Trophoblast cell (in vitro differentiated cells and primary cell): Measurements from ENCODE around the gene HCN1.

ENCODE experiments used
- DNase-seq, 2 donors: peaks; one replicate each; pipeline ENCODE4 v3.0.0-alpha.2; 2016
- H2AFZ ChIP-seq: 2 replicates; pipeline ENCODE4 v1.6.1; 2013; ENCODE audit warnings: low read length, moderate library complexity, mild to moderate bottlenecking; ENCODE audit not compliant: insufficient read depth, poor library complexity
- H2AK5ac ChIP-seq: 2 replicates; pipeline ENCODE4 v1.6.1; 2013; ENCODE audit warnings: mild to moderate bottlenecking, low read length
- H2BK120ac ChIP-seq: 2 replicates; pipeline ENCODE4 v1.6.1; 2013; ENCODE audit warnings: low read length, mild to moderate bottlenecking, moderate library complexity; ENCODE audit not compliant: insufficient read depth, poor library complexity
- H2BK12ac ChIP-seq: 2 replicates; pipeline ENCODE4 v1.6.1; 2013; ENCODE audit warnings: mild to moderate bottlenecking, low read length, moderate library complexity
- H2BK5ac ChIP-seq: 2 replicates; pipeline ENCODE4 v1.6.1; 2013; ENCODE audit warnings: low read length, low read depth, moderate library complexity, mild to moderate bottlenecking; ENCODE audit not compliant: poor library complexity
- H3K14ac ChIP-seq: 2 replicates; pipeline ENCODE4 v1.6.1; 2013; ENCODE audit warnings: mild to moderate bottlenecking, low read length
- H3K18ac ChIP-seq: 2 replicates; pipeline ENCODE4 v1.6.1; 2013; ENCODE audit warnings: mild to moderate bottlenecking, low read length
- H3K23ac ChIP-seq: 2 replicates; pipeline ENCODE4 v1.6.1; 2013; ENCODE audit warnings: low read length
- H3K27ac ChIP-seq: 2 replicates; pipeline ENCODE4 v1.5.1; 2013; ENCODE audit warnings: low read depth, mild to moderate bottlenecking, inconsistent platforms, low read length, moderate library complexity
- H3K27me3 ChIP-seq: 2 replicates; pipeline ENCODE4 v1.6.1; 2013; ENCODE audit warnings: inconsistent platforms, mild to moderate bottlenecking, low read length, moderate library complexity; ENCODE audit not compliant: insufficient read depth
- H3K36me3 ChIP-seq, 2 experiments: 1 replicate in 1 of 2; 2 replicates in 1 of 2; pipeline ENCODE4 v1.6.1; 2013; ENCODE audit warnings: low read length in 2 of 2, mild to moderate bottlenecking in 2 of 2, moderate library complexity in 1 of 2; ENCODE audit not compliant: insufficient read depth in 2 of 2, control insufficient read depth in 1 of 2
- H3K4ac ChIP-seq: 2 replicates; pipeline ENCODE4 v1.6.1; 2013; ENCODE audit warnings: low read depth, mild to moderate bottlenecking, low read length, moderate library complexity
- H3K4me1 ChIP-seq, 2 experiments: 1 replicate in 1 of 2; 2 replicates in 1 of 2; pipeline ENCODE4 v1.6.1; 2013; ENCODE audit warnings: low read length in 2 of 2, mild to moderate bottlenecking in 2 of 2, moderate library complexity in 1 of 2; ENCODE audit not compliant: insufficient read depth in 2 of 2, control insufficient read depth in 1 of 2
- H3K4me2 ChIP-seq: 2 replicates; pipeline ENCODE4 v1.6.1; 2013; ENCODE audit warnings: inconsistent platforms, mild to moderate bottlenecking, low read length, moderate library complexity
- H3K4me3 ChIP-seq: 2 replicates; pipeline ENCODE4 v1.5.1; 2013; ENCODE audit warnings: mild to moderate bottlenecking, low read depth, low read length, inconsistent platforms
- H3K79me1 ChIP-seq: one replicate; pipeline ENCODE4 v1.6.1; 2013; ENCODE audit warnings: low read length
- H3K79me2 ChIP-seq: 2 replicates; pipeline ENCODE4 v1.6.1; 2013; ENCODE audit warnings: low read length, mild to moderate bottlenecking; ENCODE audit not compliant: control insufficient read depth, insufficient read depth, poor library complexity
- H3K9ac ChIP-seq: 2 replicates; pipeline ENCODE4 v1.6.1; 2013; ENCODE audit warnings: mild to moderate bottlenecking, low read length
- H3K9me3 ChIP-seq: 2 replicates; pipeline ENCODE4 v1.6.1; 2013; ENCODE audit warnings: low read depth, mild to moderate bottlenecking, control low read depth, inconsistent platforms, low read length; ENCODE audit not compliant: insufficient read depth
- H4K12ac ChIP-seq: 2 replicates; pipeline ENCODE4 v1.6.1; 2013; ENCODE audit warnings: low read depth, mild to moderate bottlenecking, low read length, moderate library complexity
- H4K8ac ChIP-seq: 2 replicates; pipeline ENCODE4 v1.6.1; 2013; ENCODE audit warnings: low read depth, mild to moderate bottlenecking, low read length, moderate library complexity
- H4K91ac ChIP-seq: one replicate; pipeline ENCODE4 v1.6.1; 2013; ENCODE audit warnings: low read depth, mild to moderate bottlenecking, low read length, moderate library complexity
- WGBS: extraction: QIAGEN DNeasy Blood & Tissue Kit; methylation state at CpG from one replicate; pipeline ENCODE4 v1.1.7; 2013; ENCODE audit warnings: missing lambda C conversion rate; ENCODE audit not compliant: insufficient read length, insufficient coverage; ENCODE audit errors: extremely low coverage; 5-methylcytosine and 5-hydroxymethylcytosine counted together

Gene HCN1

GRCh38 chr5:45532826-45533624 is 163.2 kb downstream of the HCN1 start:
- Histone ChIP-seq H2BK5ac (no peak overlapping the region), H3K4me2 (no peak overlapping the region), H4K12ac (no peak overlapping the region), H3K9ac (no peak overlapping the region), H2AK5ac (no peak overlapping the region), H3K4me1 (no peaks in the 10 kb centered on the region), H4K91ac (no peak overlapping the region), H3K4me3 (no peak overlapping the region), H3K4ac (no peak overlapping the region), H3K27ac (no peak overlapping the region), H3K23ac (no peak overlapping the region), H3K27me3 (no peaks in the 10 kb centered on the region), H2AFZ (no peak overlapping the region), H4K8ac (no peak overlapping the region), H2BK120ac (no peak overlapping the region), H3K9me3 (no peaks in the 10 kb centered on the region), H3K14ac (no peak overlapping the region), H2BK12ac (no peak overlapping the region), H3K36me3 (no peaks in the 10 kb centered on the region), H3K79me1 (no peaks in the 10 kb centered on the region), H3K18ac (no peak overlapping the region), H3K79me2 (no peaks in the 10 kb centered on the region)
- no peak for DNase-seq
- WGBS = no CpG with 5 or more reads among the region's 4 CpGs

- Histone ChIP-seq H2AFZ (no peak overlapping the region), H3K27ac (no peak overlapping the region), H3K4ac (no peak overlapping the region), H4K8ac (no peak overlapping the region), H4K91ac (no peak overlapping the region), H3K4me1 (no peaks in the 10 kb centered on the region), H3K4me3 (no peak overlapping the region), H3K14ac (no peak overlapping the region), H3K18ac (no peak overlapping the region), H2BK5ac (no peak overlapping the region), H3K79me1 (no peaks in the 10 kb centered on the region), H3K27me3 (no peaks in the 10 kb centered on the region), H4K12ac (no peak overlapping the region), H3K9ac (no peak overlapping the region), H3K36me3 (no peaks in the 10 kb centered on the region), H2BK120ac (no peak overlapping the region), H3K9me3 (no peaks in the 10 kb centered on the region), H3K23ac (no peak overlapping the region), H3K4me2 (no peak overlapping the region), H2BK12ac (no peak overlapping the region), H2AK5ac (no peak overlapping the region), H3K79me2 (no peaks in the 10 kb centered on the region)
- no CpG with 5 or more reads among the region's 2 CpGs for WGBS
- DNase-seq = no peak
Measured at GRCh38 chr5:45521067-45521466, 175.1 kb downstream of the HCN1 start.

- Histone ChIP-seq H3K4me1 (no peaks in the 10 kb centered on the region), H2BK120ac (no peak overlapping the region), H3K36me3 (no peaks in the 10 kb centered on the region), H3K4me2 (no peak overlapping the region), H3K79me1 (no peaks in the 10 kb centered on the region), H2AFZ (no peak overlapping the region), H3K4ac (no peak overlapping the region), H2AK5ac (no peak overlapping the region), H3K4me3 (no peak overlapping the region), H3K14ac (no peak overlapping the region), H2BK5ac (no peak overlapping the region), H3K18ac (no peak overlapping the region), H3K27ac (no peak overlapping the region), H3K23ac (no peak overlapping the region), H4K8ac (no peak overlapping the region), H3K27me3 (no peaks in the 10 kb centered on the region), H4K91ac (no peak overlapping the region), H3K79me2 (no peaks in the 10 kb centered on the region), H4K12ac (no peak overlapping the region), H2BK12ac (no peak overlapping the region), H3K9me3 (no peaks in the 10 kb centered on the region), H3K9ac (no peak overlapping the region)
- no peak for DNase-seq
- WGBS = no CpG with 5 or more reads among the region's 1 CpG
Measured at GRCh38 chr5:45512521-45512920, 183.7 kb downstream of the HCN1 start.

GRCh38 chr5:45509371-45509770 is 186.8 kb downstream of the HCN1 start:
- no peak overlapping the region for H3K27ac ChIP-seq
- no peak overlapping the region for H2AFZ ChIP-seq
- no peak overlapping the region for H3K23ac ChIP-seq
- H3K27me3 ChIP-seq = no peaks in the 10 kb centered on the region
- H2BK5ac ChIP-seq = no peak overlapping the region
- no peaks in the 10 kb centered on the region for H3K79me2 ChIP-seq
- no peak overlapping the region for H4K12ac ChIP-seq
- H3K4me2 ChIP-seq = no peak overlapping the region
- H3K4me1 ChIP-seq = no peaks in the 10 kb centered on the region
- H4K91ac ChIP-seq = no peak overlapping the region
- no peak overlapping the region for H3K4me3 ChIP-seq
- no peak overlapping the region for H3K9ac ChIP-seq
- no peak overlapping the region for H2BK12ac ChIP-seq
- WGBS = no CpG with 5 or more reads among the region's 2 CpGs
- no peaks in the 10 kb centered on the region for H3K36me3 ChIP-seq
- no peak overlapping the region for H2BK120ac ChIP-seq
- H4K8ac ChIP-seq = no peak overlapping the region
- no peak overlapping the region for H3K4ac ChIP-seq
- H3K14ac ChIP-seq = no peak overlapping the region
- no peaks in the 10 kb centered on the region for H3K9me3 ChIP-seq
- no peak overlapping the region for H3K18ac ChIP-seq
- H2AK5ac ChIP-seq = no peak overlapping the region
- DNase-seq = no peak
- H3K79me1 ChIP-seq = no peaks in the 10 kb centered on the region
